Epidermal melanocyte (primary cell): Measurements from ENCODE around the gene SLC15A5.
A peak's percentile ranks its signal among the peaks of the same experiment; 100 is the strongest.

Experiments
- DNase-seq: peaks from one replicate; pipeline ENCODE4 v3.0.0; 2011; ENCODE audit warnings: low spot score; ENCODE audit not compliant: insufficient read length

The SLC15A5 gene

DNA sequence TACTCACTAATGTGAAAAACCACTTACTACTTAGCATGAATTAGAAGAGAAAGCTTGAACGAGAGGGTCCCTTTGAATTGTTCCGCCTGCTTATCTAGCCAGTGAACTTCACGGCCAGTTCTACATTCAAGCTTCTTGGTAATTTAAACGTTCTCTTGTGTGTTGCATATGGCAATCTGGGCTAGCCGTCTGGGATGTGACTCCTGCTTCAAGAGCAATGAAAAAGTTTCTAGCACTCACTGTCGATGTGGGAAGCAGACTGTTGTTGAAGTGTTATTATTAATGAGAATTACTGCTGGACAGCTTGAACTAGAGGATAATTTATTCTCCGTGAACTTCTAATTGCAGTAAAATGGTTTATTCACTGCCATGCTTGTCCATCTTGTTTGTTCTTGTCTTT, 93.9 kb downstream of the SLC15A5 start:
- no peak for DNase-seq

DNA sequence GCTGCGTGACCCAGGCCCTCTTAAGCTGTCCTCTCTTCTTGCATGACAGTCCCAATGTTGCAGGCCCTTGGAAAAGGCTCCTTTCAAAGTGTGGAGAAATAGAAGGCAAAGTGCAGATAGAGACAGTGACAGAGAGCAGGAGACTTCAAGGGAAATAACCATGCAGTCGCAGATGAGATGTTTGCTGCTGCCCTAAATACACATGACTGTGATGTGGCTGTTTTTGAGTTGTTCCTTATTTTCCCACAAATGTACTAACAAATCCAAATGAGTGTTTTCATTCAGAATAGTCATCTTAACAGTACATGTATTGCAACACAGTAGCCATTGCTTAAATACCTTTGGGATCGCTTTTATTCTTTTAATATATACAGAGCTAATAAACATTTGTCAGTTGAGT, 101.6 kb downstream of the SLC15A5 start:
- DNase-seq = no peak

DNA sequence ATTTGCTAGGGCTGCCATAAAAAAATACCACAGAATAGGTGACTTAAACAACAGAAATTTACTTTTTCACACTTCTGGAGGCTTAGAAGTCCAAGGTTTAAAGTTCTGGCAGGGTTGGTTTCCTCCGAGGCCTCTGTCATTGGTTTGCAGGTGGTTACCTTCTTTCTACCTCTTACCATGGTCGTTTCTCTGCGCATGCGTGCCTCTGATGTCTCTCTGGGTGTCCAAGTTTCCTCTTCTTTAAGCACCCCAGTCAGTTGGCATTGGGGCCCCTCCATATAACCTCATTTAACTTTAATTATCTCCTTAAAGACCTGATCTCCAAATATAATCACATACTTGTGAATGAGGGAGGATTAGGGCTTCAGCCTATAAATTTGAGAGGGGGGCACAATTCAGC, 103.2 kb downstream of the SLC15A5 start:
- no peak for DNase-seq

DNA sequence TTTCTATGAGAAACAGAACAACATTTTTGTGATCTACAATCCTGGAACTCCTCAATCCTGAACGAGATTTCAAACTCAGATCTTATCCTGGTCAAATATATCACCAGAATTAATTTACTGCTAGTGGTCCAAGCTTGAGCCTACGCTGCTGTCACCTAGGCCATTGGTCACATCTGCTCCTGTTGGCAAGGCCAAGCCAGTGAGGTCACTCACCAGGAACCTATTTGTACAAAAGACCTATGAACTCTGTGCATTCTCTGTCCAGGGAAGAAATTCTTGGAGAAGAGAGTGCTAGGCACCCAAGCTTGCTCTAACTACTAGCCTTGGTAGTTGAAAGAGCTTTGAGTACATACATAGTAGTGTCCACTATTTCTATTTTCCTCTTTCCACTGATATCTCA, 106.1 kb downstream of the SLC15A5 start:
- DNase-seq = no peak

DNA sequence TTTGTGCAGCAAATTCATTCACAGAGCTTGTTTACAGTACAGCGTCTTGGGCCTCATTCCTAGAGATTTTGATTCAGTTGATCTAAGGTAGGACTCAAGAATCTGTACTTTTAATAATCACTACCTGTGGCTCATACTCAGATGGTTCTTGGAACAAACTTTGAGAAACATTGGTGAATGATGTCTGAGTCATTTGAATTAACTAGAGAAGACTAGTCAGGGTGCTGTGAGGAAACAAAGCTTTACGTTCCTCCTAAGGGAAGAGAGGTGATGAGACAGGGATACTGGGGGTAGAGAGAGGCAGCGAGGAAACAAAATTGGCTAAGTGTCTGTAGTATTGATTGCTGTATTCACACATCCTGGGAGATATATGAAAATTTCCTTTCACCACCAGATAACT, 109.4 kb downstream of the SLC15A5 start:
- no peak for DNase-seq

GRCh38 chr12:16166563-16167470, 110.7 kb downstream of the SLC15A5 start:
- DNase-seq = no peak

DNA sequence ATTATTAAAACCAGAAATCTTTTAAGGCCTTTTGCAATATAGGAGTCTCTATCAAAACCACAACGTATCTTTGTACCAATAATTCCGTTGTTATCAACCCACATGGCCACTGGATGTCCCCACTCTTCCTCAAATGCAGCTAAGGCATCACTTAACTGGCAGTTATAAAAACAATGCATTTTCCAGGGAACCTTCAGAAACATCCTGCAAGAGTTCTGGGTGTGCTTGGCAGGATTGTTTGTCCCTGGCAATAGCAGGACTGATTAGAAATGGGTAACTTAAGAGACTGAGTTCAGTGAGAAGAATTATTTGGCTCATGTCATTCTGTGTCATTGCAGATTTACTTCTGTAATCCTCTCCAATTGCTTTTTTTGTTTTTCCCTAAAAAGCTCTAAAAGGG, 112.0 kb downstream of the SLC15A5 start:
- DNase-seq = peak; percentile 42

DNA sequence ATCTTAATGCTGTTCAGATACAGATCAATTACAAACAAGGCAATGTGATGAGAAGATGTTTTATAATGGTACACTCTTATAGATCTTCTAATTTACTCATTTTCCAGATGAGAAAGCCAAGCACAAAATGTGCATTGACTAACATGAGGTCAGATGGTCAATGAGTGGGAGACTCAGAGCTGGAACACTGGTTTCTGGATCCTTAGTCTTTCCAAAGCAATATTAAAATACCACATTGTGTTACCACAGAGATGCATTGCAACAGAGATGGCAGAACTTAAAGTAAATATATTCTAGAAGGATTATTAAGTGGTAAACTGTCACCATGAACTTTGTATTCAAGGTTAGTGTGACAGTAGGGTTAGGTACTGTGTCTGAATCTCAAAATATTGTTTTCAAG, 113.6 kb downstream of the SLC15A5 start:
- DNase-seq = no peak

DNA sequence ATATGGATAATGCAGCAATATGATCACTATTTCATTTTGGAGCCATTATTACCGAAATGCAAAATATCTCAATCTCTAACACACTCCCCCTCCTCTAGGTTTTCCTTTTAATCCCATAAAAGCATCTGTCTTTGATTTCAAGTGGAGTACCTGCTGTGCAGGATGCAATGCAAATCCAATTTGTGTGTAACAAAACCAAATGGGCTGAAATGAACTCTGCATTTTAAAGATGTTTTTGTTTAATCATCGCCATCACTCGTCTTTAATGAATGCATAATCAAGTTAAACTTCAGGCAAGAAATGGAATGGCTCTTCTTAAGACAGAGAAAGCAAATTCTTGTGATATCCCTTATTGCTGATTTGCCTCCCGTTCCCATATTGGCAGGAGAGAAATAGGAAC, 114.3 kb downstream of the SLC15A5 start:
- DNase-seq = no peak

DNA sequence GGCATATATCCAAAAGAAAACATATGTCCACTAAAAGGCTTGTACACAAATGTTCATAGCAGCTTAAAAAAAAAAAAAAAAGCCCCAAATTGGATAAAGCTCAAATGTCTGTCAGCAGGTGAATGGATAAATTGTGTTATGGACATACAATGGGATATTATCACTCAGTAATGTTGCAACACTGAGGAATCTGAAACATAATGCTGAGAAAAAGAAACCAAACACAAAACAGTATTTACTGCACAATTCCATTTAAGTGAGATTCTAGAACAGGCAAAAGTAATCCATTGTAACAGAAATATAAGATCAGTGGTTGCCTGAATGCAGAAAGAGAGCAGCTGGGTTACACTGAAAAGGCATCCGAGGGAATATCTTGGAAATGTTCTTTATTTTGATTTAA, 117.9 kb downstream of the SLC15A5 start:
- DNase-seq = no peak

GRCh38 chr12:16158050-16158449, 119.4 kb downstream of the SLC15A5 start:
- no peak for DNase-seq

DNA sequence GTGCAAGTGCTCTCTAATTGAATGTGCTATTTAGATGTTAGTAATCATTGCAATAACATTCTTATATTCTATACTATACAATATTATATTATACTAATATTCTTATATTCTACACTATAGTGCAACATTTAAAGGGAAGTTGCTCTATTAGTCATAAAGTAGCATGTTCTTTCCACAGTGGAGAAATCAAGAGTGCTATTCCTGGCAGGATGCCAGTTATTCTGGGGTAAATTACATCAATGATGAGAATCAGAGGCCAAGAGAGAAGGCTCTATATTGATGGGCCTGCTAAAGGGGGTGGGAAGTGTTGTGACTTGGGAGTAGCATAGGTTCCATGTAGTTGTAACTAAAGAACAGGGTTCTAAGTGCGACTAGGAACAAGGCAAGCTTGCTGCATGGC, 121.5 kb downstream of the SLC15A5 start:
- no peak for DNase-seq

DNA sequence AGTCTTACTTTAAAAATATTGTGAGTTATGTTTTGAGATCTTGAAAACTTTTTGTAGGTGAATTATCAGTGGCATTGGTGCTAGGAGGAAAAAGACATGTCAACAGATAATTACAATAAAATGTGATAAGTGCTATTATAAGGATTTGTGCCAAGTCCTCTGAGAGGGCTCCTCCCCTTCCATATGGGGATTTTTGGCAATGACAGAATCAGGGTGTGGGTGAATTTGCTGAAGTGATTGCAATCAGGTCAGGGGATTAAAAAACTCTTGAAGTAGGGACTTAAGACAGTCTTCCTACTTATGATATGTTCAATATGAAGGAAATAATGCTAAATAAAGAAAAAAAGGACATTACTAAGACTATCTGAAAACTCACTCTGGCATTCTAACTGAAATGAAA, 122.5 kb downstream of the SLC15A5 start:
- DNase-seq = no peak

DNA sequence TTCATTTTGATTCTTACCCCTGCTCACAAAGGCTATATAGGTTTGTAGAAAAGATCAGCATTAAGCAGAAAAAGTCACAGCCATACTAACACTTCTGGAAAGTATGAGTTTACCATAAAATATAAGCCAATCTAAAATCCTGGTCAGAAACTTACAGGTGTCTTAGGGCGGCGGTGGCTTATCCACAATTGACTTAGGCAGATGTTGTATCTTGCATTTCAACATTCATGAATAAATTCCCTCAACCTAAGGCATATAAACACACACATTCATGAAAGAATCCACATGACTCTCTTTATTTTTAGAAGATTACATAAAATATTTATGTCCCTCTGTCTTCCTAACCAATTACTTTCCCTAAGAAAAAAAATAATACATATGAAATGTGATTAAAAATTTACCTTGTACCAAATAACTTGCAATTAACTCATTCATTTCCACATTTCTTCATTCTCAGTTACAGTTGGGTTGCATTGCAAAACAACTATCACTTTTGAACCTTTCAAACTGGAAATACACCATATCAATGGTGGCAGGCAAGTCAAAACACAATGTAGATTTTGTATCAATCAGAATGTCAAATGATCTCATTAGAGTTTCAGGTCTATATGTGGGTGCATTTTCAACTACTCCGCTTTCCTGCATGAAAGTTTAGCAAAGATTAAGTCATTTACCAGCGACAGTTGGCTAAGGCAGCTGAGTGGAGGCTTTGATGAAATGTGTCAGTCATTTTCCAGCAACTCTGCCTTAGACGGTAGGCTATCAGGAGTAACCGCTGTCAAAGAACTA, 124.4 kb downstream of the SLC15A5 start:
- DNase-seq = no peak

- no peak for DNase-seq
Observed at GRCh38 chr12:16150276-16150675, 127.2 kb downstream of the SLC15A5 start.

GRCh38 chr12:16148938-16149337, 128.5 kb downstream of the SLC15A5 start:
- DNase-seq = no peak
